ENCODE data around the gene ATP6V0E1. TPM values are rescaled to one million over a fixed set of nuclear protein-coding genes. Genes with fewer than 3 reads are reported as not detected.

ATP6V0E1 gene
- total RNA-seq, 1 experiment from 2014 or later, result 84.6 TPM

DNA sequence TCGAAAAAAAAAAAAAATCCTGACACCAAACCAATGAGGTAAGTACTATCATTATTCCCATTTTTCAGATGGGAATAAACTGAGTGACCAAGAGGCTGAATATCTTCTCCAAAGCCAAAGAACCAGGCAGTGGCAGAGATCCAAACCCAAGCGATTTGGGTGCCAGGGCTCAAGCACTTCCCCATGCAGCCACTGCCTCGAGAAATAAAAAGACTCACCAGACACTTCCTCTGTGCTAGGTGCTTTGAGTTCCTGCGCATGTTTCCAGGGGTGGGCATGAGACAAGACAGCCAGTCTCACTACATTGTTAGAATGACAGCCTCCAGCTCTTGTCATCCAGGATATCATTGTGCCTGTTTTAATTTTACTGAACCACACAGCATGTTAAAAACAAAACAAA is 26.6 kb upstream of the ATP6V0E1 start:
- Histone ChIP-seq H3K27ac (ENCODE audit: low read depth, low read length) (no peak overlapping the region), H2AFZ (ENCODE audit: low read depth, low read length, poor library complexity, severe bottlenecking) (no peak overlapping the region), H3K4me3 (replicated peaks in 1 of 2; ENCODE audit: low read depth in 1 of 2, low read length in 2 of 2) (no peak overlapping the region), H3K79me2 (ENCODE audit: insufficient read depth, low read length) (peaks cover 27% of the 10 kb centered on the region), H3K4me1 (ENCODE audit: control insufficient read depth in 1 of 2, insufficient read depth in 2 of 2, low read length in 2 of 2) (peaks cover 7 to 55% of the 10 kb centered on the region in 2 experiments), H4K20me1 (ENCODE audit: insufficient read depth) (no peaks in the 10 kb centered on the region), H3K27me3 (ENCODE audit: insufficient read depth, low read length) (no peaks in the 10 kb centered on the region), H3K36me3 (ENCODE audit: control insufficient read depth in 1 of 2, insufficient read depth in 2 of 2, low read length in 2 of 2) (peaks cover 0 to 3% of the 10 kb centered on the region in 2 experiments; a peak in 1 of 4 replicates), H3K4me2 (ENCODE audit: low read length) (no peak overlapping the region), H3K9me2 (ENCODE audit: insufficient read depth) (no peaks in the 10 kb centered on the region), H3K9me3 (ENCODE audit: control insufficient read depth in 1 of 2, insufficient read depth in 1 of 2, low read depth in 1 of 2, low read length in 2 of 2) (no peaks in the 10 kb centered on the region), H3K9ac (ENCODE audit: low read length) (no peak overlapping the region)
- intact Hi-C loops (cut with micrococcal nuclease), result no loop called here
- no peak for DNase-seq (ENCODE audit: low read depth, low spot score)
- no TSS peak for BruUV-seq (replicated peaks)
- ChIA-PET POLR2A (no interaction called here), RAD21 (ENCODE audit: low non-redundant PET in 1 of 2, low total read pairs in 2 of 2, uncharacterized antibody in 2 of 2, unreplicated experiment in 2 of 2) (no interaction called here), CTCF (no interaction called here)
- ATAC-seq, result no peak
- TF ChIP-seq, protein P1, sequence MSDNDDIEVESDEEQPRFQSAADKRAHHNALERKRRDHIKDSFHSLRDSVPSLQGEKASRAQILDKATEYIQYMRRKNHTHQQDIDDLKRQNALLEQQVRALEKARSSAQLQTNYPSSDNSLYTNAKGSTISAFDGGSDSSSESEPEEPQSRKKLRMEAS (IDR thresholded peaks at IDR 0.05), result no peak
- TF ChIP-seq, protein P2, sequence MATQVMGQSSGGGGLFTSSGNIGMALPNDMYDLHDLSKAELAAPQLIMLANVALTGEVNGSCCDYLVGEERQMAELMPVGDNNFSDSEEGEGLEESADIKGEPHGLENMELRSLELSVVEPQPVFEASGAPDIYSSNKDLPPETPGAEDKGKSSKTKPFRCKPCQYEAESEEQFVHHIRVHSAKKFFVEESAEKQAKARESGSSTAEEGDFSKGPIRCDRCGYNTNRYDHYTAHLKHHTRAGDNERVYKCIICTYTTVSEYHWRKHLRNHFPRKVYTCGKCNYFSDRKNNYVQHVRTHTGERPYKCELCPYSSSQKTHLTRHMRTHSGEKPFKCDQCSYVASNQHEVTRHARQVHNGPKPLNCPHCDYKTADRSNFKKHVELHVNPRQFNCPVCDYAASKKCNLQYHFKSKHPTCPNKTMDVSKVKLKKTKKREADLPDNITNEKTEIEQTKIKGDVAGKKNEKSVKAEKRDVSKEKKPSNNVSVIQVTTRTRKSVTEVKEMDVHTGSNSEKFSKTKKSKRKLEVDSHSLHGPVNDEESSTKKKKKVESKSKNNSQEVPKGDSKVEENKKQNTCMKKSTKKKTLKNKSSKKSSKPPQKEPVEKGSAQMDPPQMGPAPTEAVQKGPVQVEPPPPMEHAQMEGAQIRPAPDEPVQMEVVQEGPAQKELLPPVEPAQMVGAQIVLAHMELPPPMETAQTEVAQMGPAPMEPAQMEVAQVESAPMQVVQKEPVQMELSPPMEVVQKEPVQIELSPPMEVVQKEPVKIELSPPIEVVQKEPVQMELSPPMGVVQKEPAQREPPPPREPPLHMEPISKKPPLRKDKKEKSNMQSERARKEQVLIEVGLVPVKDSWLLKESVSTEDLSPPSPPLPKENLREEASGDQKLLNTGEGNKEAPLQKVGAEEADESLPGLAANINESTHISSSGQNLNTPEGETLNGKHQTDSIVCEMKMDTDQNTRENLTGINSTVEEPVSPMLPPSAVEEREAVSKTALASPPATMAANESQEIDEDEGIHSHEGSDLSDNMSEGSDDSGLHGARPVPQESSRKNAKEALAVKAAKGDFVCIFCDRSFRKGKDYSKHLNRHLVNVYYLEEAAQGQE (IDR thresholded peaks at IDR 0.05; ENCODE audit: low read depth), result no peak
- TF ChIP-seq, protein P3, sequence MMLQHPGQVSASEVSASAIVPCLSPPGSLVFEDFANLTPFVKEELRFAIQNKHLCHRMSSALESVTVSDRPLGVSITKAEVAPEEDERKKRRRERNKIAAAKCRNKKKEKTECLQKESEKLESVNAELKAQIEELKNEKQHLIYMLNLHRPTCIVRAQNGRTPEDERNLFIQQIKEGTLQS (IDR thresholded peaks at IDR 0.05), result no peak
- TF ChIP-seq SP1 (IDR thresholded peaks at IDR 0.05; ENCODE audit: low read depth) (no peak), EZH2phosphoT487 (IDR thresholded peaks at IDR 0.05; ENCODE audit: borderline replicate concordance) (no peak), JUND (IDR thresholded peaks at IDR 0.05) (no peak), POLR2A (IDR thresholded peaks at IDR 0.05; ENCODE audit: borderline replicate concordance, extremely low read depth, insufficient read depth, insufficient read length) (no peak), TCF7L2 (IDR thresholded peaks at IDR 0.05; ENCODE audit: borderline replicate concordance, extremely low read depth, insufficient read depth, insufficient read length) (no peak), CEBPB (IDR thresholded peaks at IDR 0.05; ENCODE audit: low read depth) (no peak)
- TF ChIP-seq, protein P4, sequence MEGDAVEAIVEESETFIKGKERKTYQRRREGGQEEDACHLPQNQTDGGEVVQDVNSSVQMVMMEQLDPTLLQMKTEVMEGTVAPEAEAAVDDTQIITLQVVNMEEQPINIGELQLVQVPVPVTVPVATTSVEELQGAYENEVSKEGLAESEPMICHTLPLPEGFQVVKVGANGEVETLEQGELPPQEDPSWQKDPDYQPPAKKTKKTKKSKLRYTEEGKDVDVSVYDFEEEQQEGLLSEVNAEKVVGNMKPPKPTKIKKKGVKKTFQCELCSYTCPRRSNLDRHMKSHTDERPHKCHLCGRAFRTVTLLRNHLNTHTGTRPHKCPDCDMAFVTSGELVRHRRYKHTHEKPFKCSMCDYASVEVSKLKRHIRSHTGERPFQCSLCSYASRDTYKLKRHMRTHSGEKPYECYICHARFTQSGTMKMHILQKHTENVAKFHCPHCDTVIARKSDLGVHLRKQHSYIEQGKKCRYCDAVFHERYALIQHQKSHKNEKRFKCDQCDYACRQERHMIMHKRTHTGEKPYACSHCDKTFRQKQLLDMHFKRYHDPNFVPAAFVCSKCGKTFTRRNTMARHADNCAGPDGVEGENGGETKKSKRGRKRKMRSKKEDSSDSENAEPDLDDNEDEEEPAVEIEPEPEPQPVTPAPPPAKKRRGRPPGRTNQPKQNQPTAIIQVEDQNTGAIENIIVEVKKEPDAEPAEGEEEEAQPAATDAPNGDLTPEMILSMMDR (IDR thresholded peaks at IDR 0.05 in 2 of 3, conservative IDR thresholded peaks at IDR 0.05 in 1 of 3; ENCODE audit: borderline replicate concordance in 1 of 3, insufficient read depth in 1 of 3, low read depth in 2 of 3, low read length in 2 of 3), result no peak

All from HCT116 (cell line).